Tibial artery (tissue), 4 donors: ENCODE measurements around the gene GFPT1.

Experiments
- DNase-seq, 2 donors: peaks; one replicate each; pipeline ENCODE4 v3.0.0-alpha.2; 2019
- H3K27ac ChIP-seq, 2 donors: fragments of 200-600 bp; sonication (generic) in 1 of 2; 1 replicate in 1 of 2; 2 replicates in 1 of 2; pipeline ENCODE4 v1.5.1; 2018 to 2019; ENCODE audit warnings: mild to moderate bottlenecking in 1 of 2
- H3K27me3 ChIP-seq, 2 donors: fragments of 200-600 bp; sonication (generic) in 1 of 2; one replicate each; pipeline versions ENCODE4 v1.5.1 to v1.6.0; 2016 to 2019
- H3K36me3 ChIP-seq, 3 donors: fragments of 200-600 bp; sonication (generic) in 2 of 3; one replicate each; pipeline ENCODE4 v1.5.1; 2016 to 2019; ENCODE audit warnings: mild to moderate bottlenecking in 2 of 3
- H3K4me1 ChIP-seq, 4 donors: fragments of 200-600 bp; sonication (generic) in 2 of 4; 1 replicate in 3 of 4; 2 replicates in 1 of 4; pipeline ENCODE4 v1.5.1; 2016 to 2019
- H3K4me3 ChIP-seq, 2 donors: fragments of 200-600 bp; sonication (generic) in 1 of 2; 1 replicate in 1 of 2; 2 replicates in 1 of 2; pipeline ENCODE4 v1.5.1; 2018 to 2019; ENCODE audit warnings: mild to moderate bottlenecking in 2 of 2
- H3K9me3 ChIP-seq, 3 donors: fragments of 200-600 bp; sonication (generic) in 1 of 3; one replicate each; pipeline ENCODE4 v1.5.1; 2016 to 2019
- intact Hi-C: fragments of 100-400 bp; cut with DNase I; formaldehyde crosslinking; loops from one replicate; pipeline ENCODE4 v1.15.0; 2023; ENCODE audit warnings: low total_unique reads
- TF ChIP-seq, protein P1 (sequence below), 2 experiments: fragments of 200-600 bp in 1 of 2; fragments of 450-650 bp in 1 of 2; IDR thresholded peaks; one replicate each; pipeline ENCODE4 v1.5.1; 2017 to 2019; ENCODE audit warnings: antibody characterized with exemption in 2 of 2, mild to moderate bottlenecking in 1 of 2, moderate library complexity in 1 of 2

Gene GFPT1

GRCh38 chr2:69298862-69299261 is 88.2 kb downstream of the GFPT1 start:
- DNase-seq, result no peak
- Histone ChIP-seq H3K4me3 (no peak overlapping the region), H3K27ac (peak overlapping the region; percentile 23 to 37), H3K27me3 (no peaks in the 10 kb centered on the region), H3K4me1 (peaks cover 0 to 15% (median 9%) of the 10 kb centered on the region in 4 donors), H3K9me3 (no peaks in the 10 kb centered on the region), H3K36me3 (no peaks in the 10 kb centered on the region)
- TF ChIP-seq, protein P1, sequence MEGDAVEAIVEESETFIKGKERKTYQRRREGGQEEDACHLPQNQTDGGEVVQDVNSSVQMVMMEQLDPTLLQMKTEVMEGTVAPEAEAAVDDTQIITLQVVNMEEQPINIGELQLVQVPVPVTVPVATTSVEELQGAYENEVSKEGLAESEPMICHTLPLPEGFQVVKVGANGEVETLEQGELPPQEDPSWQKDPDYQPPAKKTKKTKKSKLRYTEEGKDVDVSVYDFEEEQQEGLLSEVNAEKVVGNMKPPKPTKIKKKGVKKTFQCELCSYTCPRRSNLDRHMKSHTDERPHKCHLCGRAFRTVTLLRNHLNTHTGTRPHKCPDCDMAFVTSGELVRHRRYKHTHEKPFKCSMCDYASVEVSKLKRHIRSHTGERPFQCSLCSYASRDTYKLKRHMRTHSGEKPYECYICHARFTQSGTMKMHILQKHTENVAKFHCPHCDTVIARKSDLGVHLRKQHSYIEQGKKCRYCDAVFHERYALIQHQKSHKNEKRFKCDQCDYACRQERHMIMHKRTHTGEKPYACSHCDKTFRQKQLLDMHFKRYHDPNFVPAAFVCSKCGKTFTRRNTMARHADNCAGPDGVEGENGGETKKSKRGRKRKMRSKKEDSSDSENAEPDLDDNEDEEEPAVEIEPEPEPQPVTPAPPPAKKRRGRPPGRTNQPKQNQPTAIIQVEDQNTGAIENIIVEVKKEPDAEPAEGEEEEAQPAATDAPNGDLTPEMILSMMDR (IDR thresholded peaks at IDR 0.05), result no peak
- intact Hi-C loops, result no loop called here

- Histone ChIP-seq H3K27me3 (no peaks in the 10 kb centered on the region), H3K4me1 (peaks cover 0 to 15% (median 9%) of the 10 kb centered on the region in 4 donors), H3K36me3 (no peaks in the 10 kb centered on the region), H3K4me3 (no peak overlapping the region), H3K27ac (peak overlapping the region; percentile 23 to 37), H3K9me3 (no peaks in the 10 kb centered on the region)
- intact Hi-C loops, result no loop called here
- peak in 1 of 2 donors; percentile 79 for DNase-seq
- TF ChIP-seq, protein P1 (IDR thresholded peaks at IDR 0.05), result no peak
These were observed 88.8 kb downstream of the GFPT1 start for GRCh38 chr2:69298261-69298660.

DNA sequence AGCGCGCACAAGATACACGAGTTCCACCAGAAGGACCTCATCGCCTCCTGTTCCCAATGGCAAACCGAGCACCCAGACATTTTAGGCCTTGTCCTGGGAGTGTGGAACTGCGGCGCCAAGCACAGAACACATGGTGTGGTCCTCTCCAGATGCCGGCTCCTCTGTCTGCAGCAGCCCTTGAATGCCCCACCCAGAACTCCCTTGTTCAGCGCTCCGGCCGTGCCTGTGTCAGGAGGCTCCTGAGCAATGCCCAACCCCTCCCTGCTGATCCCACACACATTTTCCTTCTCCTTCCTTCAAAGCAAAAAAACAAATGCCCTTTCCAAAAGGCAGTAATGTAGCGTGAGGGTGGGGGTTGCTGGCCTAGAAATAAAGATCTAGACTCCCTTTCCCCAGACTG is 89.8 kb downstream of the GFPT1 start:
- H3K9me3 ChIP-seq, result no peaks in the 10 kb centered on the region
- H3K27ac ChIP-seq, result no peak overlapping the region
- no peaks in the 10 kb centered on the region for H3K36me3 ChIP-seq
- DNase-seq, result no peak
- TF ChIP-seq, protein P1 (IDR thresholded peaks at IDR 0.05), result no peak
- intact Hi-C loops, result no loop called here
- H3K4me1 ChIP-seq, result peaks cover 0 to 24% (median 13%) of the 10 kb centered on the region in 4 donors
- H3K4me3 ChIP-seq, result no peak overlapping the region
- H3K27me3 ChIP-seq, result no peaks in the 10 kb centered on the region

DNA sequence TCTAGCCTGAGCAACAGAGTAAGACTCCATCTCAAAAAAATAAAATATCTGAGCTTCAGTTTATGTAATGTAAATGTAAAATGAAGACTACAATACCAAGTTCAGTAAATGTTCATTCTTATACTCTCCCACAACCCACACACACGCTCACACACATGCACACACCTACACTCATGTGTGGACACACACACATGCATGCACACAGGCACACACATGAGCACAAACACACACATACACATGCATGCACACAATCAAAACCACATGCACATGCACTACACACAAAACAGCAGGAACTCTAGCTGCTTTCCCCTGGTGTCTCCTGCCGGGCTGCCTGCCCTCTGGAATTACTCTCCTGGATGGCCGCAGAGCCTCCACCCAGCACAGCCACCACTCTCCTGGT is 90.6 kb downstream of the GFPT1 start:
- intact Hi-C loops, result no loop called here
- Histone ChIP-seq H3K9me3 (no peaks in the 10 kb centered on the region), H3K4me1 (peaks cover 0 to 32% (median 20%) of the 10 kb centered on the region in 4 donors), H3K4me3 (no peak overlapping the region), H3K27ac (no peak overlapping the region), H3K27me3 (no peaks in the 10 kb centered on the region), H3K36me3 (no peaks in the 10 kb centered on the region)
- TF ChIP-seq, protein P1 (IDR thresholded peaks at IDR 0.05), result no peak
- DNase-seq, result no peak

GRCh38 chr2:69292256-69292655 is 94.8 kb downstream of the GFPT1 start:
- Histone ChIP-seq H3K27ac (peak overlapping the region in 1 of 2 donors; percentile 22), H3K36me3 (no peaks in the 10 kb centered on the region)

More at GRCh38 chr2:69292256-69292655, 94.8 kb downstream of the GFPT1 start:
- intact Hi-C loops, result no loop called here
- Histone ChIP-seq H3K4me3 (no peak overlapping the region), H3K27me3 (no peaks in the 10 kb centered on the region), H3K4me1 (peaks cover 0 to 27% (median 19%) of the 10 kb centered on the region in 4 donors), H3K9me3 (no peaks in the 10 kb centered on the region)
- TF ChIP-seq, protein P1 (IDR thresholded peaks at IDR 0.05), result no peak
- DNase-seq, result no peak
